Measurements from ENCODE around the gene PDCD1. TPM values are rescaled to one million over a fixed set of nuclear protein-coding genes. Genes with fewer than 3 reads are reported as not detected.

Gene PDCD1
- total RNA-seq, 1 experiment from 2014 or later: 0.22 TPM

DNA sequence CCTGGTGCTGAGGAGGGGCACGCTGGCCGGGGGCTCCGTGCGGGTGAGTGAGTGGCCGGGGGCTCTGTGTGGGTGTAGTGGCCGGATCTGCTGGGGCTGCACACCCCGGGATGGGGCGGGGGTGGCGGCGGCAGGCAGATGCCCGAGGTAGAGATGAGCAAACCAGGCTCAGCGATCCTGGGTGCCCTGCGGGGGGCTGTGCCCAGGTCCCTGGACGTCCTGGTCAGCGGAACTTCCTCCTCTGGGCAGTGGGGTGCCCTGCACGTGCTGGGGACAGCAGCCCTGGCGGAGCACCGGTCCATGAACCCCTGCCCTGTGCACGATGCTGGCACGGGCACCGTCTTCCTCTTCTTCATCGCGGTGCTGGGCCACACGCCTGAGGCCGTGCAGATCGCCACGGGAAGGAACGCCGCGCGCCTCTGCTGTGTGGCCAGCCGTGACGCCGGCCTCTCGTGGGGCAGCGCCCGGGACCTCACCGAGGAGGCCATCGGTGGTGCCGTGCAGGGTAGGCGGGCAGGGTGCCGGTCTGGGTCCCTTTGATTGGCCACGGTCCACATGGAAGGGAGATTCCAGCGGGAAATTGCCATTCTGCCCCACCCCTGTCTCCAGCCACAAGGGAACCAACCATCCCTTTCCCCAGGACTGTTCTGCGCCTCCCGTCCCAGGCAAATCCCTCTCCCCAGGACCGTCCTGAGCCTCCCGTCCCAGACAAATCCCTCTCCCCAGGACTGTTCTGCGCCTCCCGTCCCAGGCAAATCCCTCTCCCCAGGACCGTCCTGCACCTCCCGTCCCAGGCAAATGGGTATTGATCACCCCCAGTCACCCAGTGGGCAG is 43.8 kb downstream of the PDCD1 start:
- H4K20me1 ChIP-seq (ENCODE audit: insufficient read depth): no peaks in the 10 kb centered on the region
- BruUV-seq (replicated peaks): no TSS peak

DNA sequence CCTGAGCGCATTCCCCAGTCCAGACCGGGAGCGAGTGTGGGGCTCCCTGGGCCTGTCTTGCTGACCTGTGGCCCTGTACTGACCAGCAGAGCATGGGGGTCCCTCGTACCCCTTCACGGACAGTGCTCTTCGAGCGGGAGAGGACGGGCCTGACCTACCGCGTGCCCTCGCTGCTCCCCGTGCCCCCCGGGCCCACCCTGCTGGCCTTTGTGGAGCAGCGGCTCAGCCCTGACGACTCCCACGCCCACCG is 44.4 kb downstream of the PDCD1 start:
- H2AFZ ChIP-seq (ENCODE audit: low read depth, low read length, poor library complexity, severe bottlenecking): no peak overlapping the region
- no TSS peak for BruUV-seq (replicated peaks)
- H3K79me2 ChIP-seq (ENCODE audit: insufficient read depth, low read length): no peaks in the 10 kb centered on the region
- intact Hi-C loops (cut with micrococcal nuclease): no loop called here
- no peak overlapping the region for H3K27ac ChIP-seq (ENCODE audit: low read depth, low read length)
- no peak overlapping the region for H3K4me3 ChIP-seq (replicated peaks in 1 of 2; ENCODE audit: low read depth in 1 of 2, low read length in 2 of 2)
- ChIA-PET POLR2A (no interaction called here), CTCF (no interaction called here), RAD21 (ENCODE audit: low non-redundant PET in 1 of 2, low total read pairs in 2 of 2, uncharacterized antibody in 2 of 2, unreplicated experiment in 2 of 2) (no interaction called here)
- H3K9ac ChIP-seq (ENCODE audit: low read length): no peak overlapping the region
- H3K36me3 ChIP-seq (ENCODE audit: control insufficient read depth in 1 of 2, insufficient read depth in 2 of 2, low read length in 2 of 2): no peaks in the 10 kb centered on the region
- no peaks in the 10 kb centered on the region for H4K20me1 ChIP-seq (ENCODE audit: insufficient read depth)
- H3K9me2 ChIP-seq (ENCODE audit: insufficient read depth): no peaks in the 10 kb centered on the region
- ATAC-seq (no peak), DNase-seq (ENCODE audit: low read depth, low spot score) (no peak)
- H3K9me3 ChIP-seq (ENCODE audit: control insufficient read depth in 1 of 2, insufficient read depth in 1 of 2, low read depth in 1 of 2, low read length in 2 of 2): no peaks in the 10 kb centered on the region
- H3K27me3 ChIP-seq (ENCODE audit: insufficient read depth, low read length): no peaks in the 10 kb centered on the region
- H3K4me1 ChIP-seq (ENCODE audit: control insufficient read depth in 1 of 2, insufficient read depth in 2 of 2, low read length in 2 of 2): no peaks in the 10 kb centered on the region
- H3K4me2 ChIP-seq (ENCODE audit: low read length): no peak overlapping the region
- TF ChIP-seq, protein P1, sequence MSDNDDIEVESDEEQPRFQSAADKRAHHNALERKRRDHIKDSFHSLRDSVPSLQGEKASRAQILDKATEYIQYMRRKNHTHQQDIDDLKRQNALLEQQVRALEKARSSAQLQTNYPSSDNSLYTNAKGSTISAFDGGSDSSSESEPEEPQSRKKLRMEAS (IDR thresholded peaks at IDR 0.05): no peak
- no peak for TF ChIP-seq POLR2AphosphoS5 (IDR thresholded peaks at IDR 0.05; ENCODE audit: low read depth, low read length)
- no peak for TF ChIP-seq ELF1 (IDR thresholded peaks at IDR 0.05; ENCODE audit: borderline replicate concordance, low read depth)
- no peak for TF ChIP-seq RAD21 (IDR thresholded peaks at IDR 0.05; ENCODE audit: low read depth)
- TF ChIP-seq SRF (IDR thresholded peaks at IDR 0.05; ENCODE audit: low read depth): no peak
- TF ChIP-seq, protein P2, sequence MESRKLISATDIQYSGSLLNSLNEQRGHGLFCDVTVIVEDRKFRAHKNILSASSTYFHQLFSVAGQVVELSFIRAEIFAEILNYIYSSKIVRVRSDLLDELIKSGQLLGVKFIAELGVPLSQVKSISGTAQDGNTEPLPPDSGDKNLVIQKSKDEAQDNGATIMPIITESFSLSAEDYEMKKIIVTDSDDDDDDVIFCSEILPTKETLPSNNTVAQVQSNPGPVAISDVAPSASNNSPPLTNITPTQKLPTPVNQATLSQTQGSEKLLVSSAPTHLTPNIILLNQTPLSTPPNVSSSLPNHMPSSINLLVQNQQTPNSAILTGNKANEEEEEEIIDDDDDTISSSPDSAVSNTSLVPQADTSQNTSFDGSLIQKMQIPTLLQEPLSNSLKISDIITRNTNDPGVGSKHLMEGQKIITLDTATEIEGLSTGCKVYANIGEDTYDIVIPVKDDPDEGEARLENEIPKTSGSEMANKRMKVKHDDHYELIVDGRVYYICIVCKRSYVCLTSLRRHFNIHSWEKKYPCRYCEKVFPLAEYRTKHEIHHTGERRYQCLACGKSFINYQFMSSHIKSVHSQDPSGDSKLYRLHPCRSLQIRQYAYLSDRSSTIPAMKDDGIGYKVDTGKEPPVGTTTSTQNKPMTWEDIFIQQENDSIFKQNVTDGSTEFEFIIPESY (IDR thresholded peaks at IDR 0.05; ENCODE audit: extremely low read depth, insufficient replicate concordance, low read length): no peak
- TF ChIP-seq SP1 (IDR thresholded peaks at IDR 0.05; ENCODE audit: low read depth): no peak
- no peak for TF ChIP-seq EGR1 (IDR thresholded peaks at IDR 0.05; ENCODE audit: low read depth)
- TF ChIP-seq ZFX (IDR thresholded peaks at IDR 0.05): no peak
- no peak for TF ChIP-seq TCF7L2 (IDR thresholded peaks at IDR 0.05; ENCODE audit: borderline replicate concordance, extremely low read depth, insufficient read depth, insufficient read length)
- TF ChIP-seq POLR2A (IDR thresholded peaks at IDR 0.05; ENCODE audit: borderline replicate concordance, extremely low read depth, insufficient read depth, insufficient read length): no peak
- TF ChIP-seq YY1 (IDR thresholded peaks at IDR 0.05; ENCODE audit: extremely low read depth, insufficient replicate concordance, low read depth, low read length): no peak
- TF ChIP-seq EZH2 (IDR thresholded peaks at IDR 0.05): no peak
- TF ChIP-seq SIN3A (IDR thresholded peaks at IDR 0.05; ENCODE audit: low read depth): no peak

More for the DNA sequence above, 43.8 kb downstream of the PDCD1 start:
- ChIA-PET POLR2A (no interaction called here), CTCF (no interaction called here), RAD21 (ENCODE audit: low non-redundant PET in 1 of 2, low total read pairs in 2 of 2, uncharacterized antibody in 2 of 2, unreplicated experiment in 2 of 2) (no interaction called here)
- DNase-seq (ENCODE audit: low read depth, low spot score): no peak
- ATAC-seq: no peak
- TF ChIP-seq EGR1 (IDR thresholded peaks at IDR 0.05; ENCODE audit: low read depth) (no peak), SP1 (IDR thresholded peaks at IDR 0.05; ENCODE audit: low read depth) (no peak), YY1 (IDR thresholded peaks at IDR 0.05; ENCODE audit: extremely low read depth, insufficient replicate concordance, low read depth, low read length) (no peak)
- TF ChIP-seq, protein P2 (IDR thresholded peaks at IDR 0.05; ENCODE audit: extremely low read depth, insufficient replicate concordance, low read length): no peak
- no peak overlapping the region for H3K4me3 ChIP-seq (replicated peaks in 1 of 2; ENCODE audit: low read depth in 1 of 2, low read length in 2 of 2)
- no peak overlapping the region for H3K4me2 ChIP-seq (ENCODE audit: low read length)
- no peaks in the 10 kb centered on the region for H3K27me3 ChIP-seq (ENCODE audit: insufficient read depth, low read length)
- no peaks in the 10 kb centered on the region for H3K9me2 ChIP-seq (ENCODE audit: insufficient read depth)
- H3K27ac ChIP-seq (ENCODE audit: low read depth, low read length): no peak overlapping the region
- no peaks in the 10 kb centered on the region for H3K9me3 ChIP-seq (ENCODE audit: control insufficient read depth in 1 of 2, insufficient read depth in 1 of 2, low read depth in 1 of 2, low read length in 2 of 2)
- no peaks in the 10 kb centered on the region for H3K4me1 ChIP-seq (ENCODE audit: control insufficient read depth in 1 of 2, insufficient read depth in 2 of 2, low read length in 2 of 2)
- no peak overlapping the region for H3K9ac ChIP-seq (ENCODE audit: low read length)
- H2AFZ ChIP-seq (ENCODE audit: low read depth, low read length, poor library complexity, severe bottlenecking): no peak overlapping the region
- no peaks in the 10 kb centered on the region for H3K36me3 ChIP-seq (ENCODE audit: control insufficient read depth in 1 of 2, insufficient read depth in 2 of 2, low read length in 2 of 2)
- intact Hi-C loops (cut with micrococcal nuclease): no loop called here
- H3K79me2 ChIP-seq (ENCODE audit: insufficient read depth, low read length): no peaks in the 10 kb centered on the region

All from HCT116 (cell line).